HCT116 (cell line): ENCODE data around the gene CRIP1. TPM values are rescaled to one million over a fixed set of nuclear protein-coding genes. Genes with fewer than 3 reads are reported as not detected.

ENCODE experiments used
- ATAC-seq: fragments of 200-7000 bp; cut with Tn5 transposase; 2 replicates; pipeline ENCODE4 v1.9.1; 2020; ENCODE audit warnings: mild to moderate bottlenecking, moderate library complexity
- BruUV-seq: library from RNA; stranded (reverse); fragments of 400-500 nt; replicated peaks from 2 replicates; lab custom pipeline; 2021; lab: Mats Ljungman, UMichigan
- CTCF ChIA-PET: fragments of 300-600 bp; sonication (Branson Sonifier 250); formaldehyde crosslinking; loops from one replicate; lab custom pipeline; 2021; ENCODE audit warnings: antibody characterized with exemption; lab: Charles Lee
- POLR2A ChIA-PET: fragments of 300-600, 350-600 bp; sonication (Branson Sonifier 250); formaldehyde crosslinking; loops from one replicate; lab custom pipeline; 2021; ENCODE audit warnings: antibody characterized with exemption; lab: Charles Lee
- RAD21 ChIA-PET, 2 experiments: fragments of 300-600 bp; sonication (Branson Sonifier 250); formaldehyde crosslinking; loops; one replicate each; lab custom pipeline; 2023; ENCODE audit warnings: low total read pairs in 2 of 2; ENCODE audit not compliant: uncharacterized antibody in 2 of 2, unreplicated experiment in 2 of 2, low non-redundant PET in 1 of 2; lab: Charles Lee
- DNase-seq: peaks from one replicate; pipeline ENCODE4 v3.0.0-alpha.2; 2010; ENCODE audit warnings: low read depth, low spot score
- H2AFZ ChIP-seq: fragments of 200-600 bp; shearing (Covaris generic), sonication (generic); 2 replicates; pipeline ENCODE4 v1.6.1; 2017; ENCODE audit warnings: low read depth, mixed run types, mixed read lengths, antibody characterized with exemption, low read length; ENCODE audit not compliant: poor library complexity, severe bottlenecking
- H3K27ac ChIP-seq: 2 replicates; pipeline ENCODE4 v1.5.1; 2012; ENCODE audit warnings: low read depth, low read length
- H3K27me3 ChIP-seq: fragments of 200-600 bp; sonication (generic); 2 replicates; pipeline ENCODE4 v1.6.1; 2016; ENCODE audit warnings: mixed run types, low read length, mixed read lengths; ENCODE audit not compliant: insufficient read depth
- H3K36me3 ChIP-seq, 2 experiments: fragments of 200-500 bp in 1 of 2; fragments of 200-600 bp in 1 of 2; sonication (Bioruptor generic) in 1 of 2; sonication (generic) in 1 of 2; 2 replicates each; pipeline versions ENCODE4 v1.5.1 to v1.6.1; 2014 to 2016; ENCODE audit warnings: low read length in 2 of 2, inconsistent platforms in 1 of 2, mixed read lengths in 1 of 2, mixed run types in 1 of 2; ENCODE audit not compliant: insufficient read depth in 2 of 2, control insufficient read depth in 1 of 2
- H3K4me1 ChIP-seq, 2 experiments: fragments of 200-600 bp in 1 of 2; sonication (generic) in 1 of 2; 2 replicates each; pipeline versions ENCODE4 v1.5.1 to v1.6.1; 2012 to 2017; ENCODE audit warnings: low read length in 2 of 2, inconsistent platforms in 1 of 2, mild to moderate bottlenecking in 1 of 2, mixed read lengths in 1 of 2, mixed run types in 1 of 2, moderate library complexity in 1 of 2; ENCODE audit not compliant: insufficient read depth in 2 of 2, control insufficient read depth in 1 of 2
- H3K4me2 ChIP-seq: fragments of 200-600 bp; sonication (generic); 2 replicates; pipeline ENCODE4 v1.6.1; 2017; ENCODE audit warnings: mixed run types, low read length, mixed read lengths
- H3K4me3 ChIP-seq, 2 experiments: fragments of 200-600 bp in 1 of 2; sonication (generic) in 1 of 2; replicated peaks in 1 of 2; 2 replicates each; pipeline ENCODE4 v1.5.1; 2011 to 2016; ENCODE audit warnings: low read length in 2 of 2, control low read depth in 1 of 2, low read depth in 1 of 2, mild to moderate bottlenecking in 1 of 2, mixed read lengths in 1 of 2, mixed run types in 1 of 2
- H3K79me2 ChIP-seq: fragments of 200-600 bp; sonication (generic); 2 replicates; pipeline ENCODE4 v1.6.1; 2017; ENCODE audit warnings: mild to moderate bottlenecking, mixed run types, low read length, moderate library complexity, mixed read lengths; ENCODE audit not compliant: insufficient read depth
- H3K9ac ChIP-seq: fragments of 200-600 bp; sonication (generic); 2 replicates; pipeline ENCODE4 v1.6.1; 2016; ENCODE audit warnings: low read length, mixed read lengths
- H3K9me2 ChIP-seq: fragments of 200-600 bp; sonication (generic), shearing (Covaris generic); 2 replicates; pipeline ENCODE4 v1.6.1; 2017; ENCODE audit warnings: mixed run types, mild to moderate bottlenecking, moderate library complexity; ENCODE audit not compliant: insufficient read depth
- H3K9me3 ChIP-seq, 2 experiments: fragments of 200-500 bp in 1 of 2; fragments of 200-600 bp in 1 of 2; sonication (Bioruptor generic) in 1 of 2; sonication (generic) in 1 of 2; 2 replicates each; pipeline ENCODE4 v1.6.1; 2014 to 2017; ENCODE audit warnings: low read length in 2 of 2, mixed read lengths in 2 of 2, inconsistent platforms in 1 of 2, low read depth in 1 of 2, mild to moderate bottlenecking in 1 of 2, mixed run types in 1 of 2, moderate library complexity in 1 of 2; ENCODE audit not compliant: control insufficient read depth in 1 of 2, insufficient read depth in 1 of 2
- H4K20me1 ChIP-seq: fragments of 200-600 bp; sonication (generic), shearing (Covaris generic); 2 replicates; pipeline ENCODE4 v1.6.1; 2017; ENCODE audit warnings: mixed run types, mild to moderate bottlenecking, moderate library complexity; ENCODE audit not compliant: insufficient read depth
- ATF3 ChIP-seq: IDR thresholded peaks from 2 replicates; pipeline ENCODE4 v1.6.1; 2012
- CBX3 ChIP-seq: IDR thresholded peaks from 2 replicates; pipeline ENCODE4 v1.6.1; 2012; ENCODE audit warnings: low read depth
- CEBPB ChIP-seq: IDR thresholded peaks from 2 replicates; pipeline ENCODE4 v1.6.1; 2012; ENCODE audit warnings: low read depth
- EGR1 ChIP-seq: IDR thresholded peaks from 2 replicates; pipeline ENCODE4 v1.6.1; 2012; ENCODE audit warnings: low read depth
- EZH2 ChIP-seq: fragments of 200-600 bp; sonication (generic); IDR thresholded peaks from 2 replicates; pipeline ENCODE4 v1.6.1; 2017; ENCODE audit warnings: antibody characterized with exemption, mixed run types
- FOSL1 ChIP-seq: IDR thresholded peaks from 2 replicates; pipeline ENCODE4 v1.6.1; 2012; ENCODE audit warnings: low read depth
- JUND ChIP-seq: IDR thresholded peaks from 2 replicates; pipeline ENCODE4 v1.6.1; 2012
- MAX ChIP-seq: IDR thresholded peaks from 2 replicates; pipeline ENCODE4 v1.6.1; 2012
- POLR2A ChIP-seq: IDR thresholded peaks from 2 replicates; pipeline ENCODE4 v1.7.0; 2011; ENCODE audit warnings: borderline replicate concordance; ENCODE audit not compliant: insufficient read depth, insufficient read length; ENCODE audit errors: extremely low read depth
- RAD21 ChIP-seq: IDR thresholded peaks from 2 replicates; pipeline ENCODE4 v1.6.1; 2012; ENCODE audit warnings: low read depth, mild to moderate bottlenecking
- REST ChIP-seq: IDR thresholded peaks from 2 replicates; pipeline ENCODE4 v1.6.1; 2012; ENCODE audit warnings: low read depth
- SIN3A ChIP-seq: IDR thresholded peaks from 2 replicates; pipeline ENCODE4 v1.6.1; 2012; ENCODE audit warnings: low read depth
- SRF ChIP-seq: IDR thresholded peaks from 2 replicates; pipeline ENCODE4 v1.6.1; 2012; ENCODE audit warnings: low read depth
- TCF7L2 ChIP-seq: IDR thresholded peaks from 2 replicates; pipeline ENCODE4 v1.7.0; 2011; ENCODE audit warnings: borderline replicate concordance, inconsistent platforms; ENCODE audit not compliant: insufficient read depth, insufficient read length; ENCODE audit errors: extremely low read depth
- YY1 ChIP-seq: IDR thresholded peaks from 2 replicates; pipeline ENCODE4 v1.6.1; 2011; ENCODE audit warnings: low read length, low read depth, moderate library complexity, mild to moderate bottlenecking; ENCODE audit not compliant: insufficient replicate concordance; ENCODE audit errors: extremely low read depth
- ZFX ChIP-seq: fragments of 450-650 bp; IDR thresholded peaks from 2 replicates; pipeline ENCODE4 v1.6.1; 2017
- intact Hi-C: fragments of 100-400 bp; cut with micrococcal nuclease; formaldehyde crosslinking; loops from 2 replicates; pipeline ENCODE4 v1.10.0; 2022
- total RNA-seq: library from RNA; stranded (reverse); gene quantifications from one replicate; pipeline ENCODE4 v1.2.1, GENCODE V29; 2021; ENCODE audit not compliant: unreplicated experiment

The CRIP1 gene
- total RNA-seq, 1 experiment from 2014 or later, result 260 TPM

- TF ChIP-seq FOSL1, result no peak
- TF ChIP-seq RAD21, result no peak
- TF ChIP-seq MAX, result no peak
- no peak for TF ChIP-seq REST
- no peak for TF ChIP-seq ATF3
- TF ChIP-seq YY1, result no peak
- no peak for TF ChIP-seq CEBPB
- TF ChIP-seq POLR2A, result no peak
- no peak for TF ChIP-seq TCF7L2
- no peak for TF ChIP-seq EGR1
- TF ChIP-seq ZFX, result no peak
- no peak for TF ChIP-seq JUND
- TF ChIP-seq SRF, result no peak
- no peak for TF ChIP-seq EZH2
- no peak for TF ChIP-seq CBX3
- TF ChIP-seq SIN3A, result no peak
- Histone ChIP-seq H3K9me2 (no peaks in the 10 kb centered on the region), H3K9me3 (no peaks in the 10 kb centered on the region), H3K4me1 (peaks cover 0 to 3% of the 10 kb centered on the region in 2 experiments; a peak in 1 of 4 replicates), H3K27me3 (no peaks in the 10 kb centered on the region), H3K36me3 (no peaks in the 10 kb centered on the region), H4K20me1 (no peaks in the 10 kb centered on the region), H3K9ac (no peak overlapping the region), H2AFZ (no peak overlapping the region), H3K4me2 (no peak overlapping the region), H3K79me2 (no peaks in the 10 kb centered on the region), H3K4me3 (no peak overlapping the region), H3K27ac (no peak overlapping the region)
- CTCF ChIA-PET, result no interaction called here
- intact Hi-C loops, result loop anchor here (10.0 kb wide), 1 partner anchor 620 kb away; no protein-coding TSS in a partner anchor
- ATAC-seq (no peak), DNase-seq (no peak)
- RAD21 ChIA-PET, result no interaction called here
- POLR2A ChIA-PET, result no interaction called here
- BruUV-seq, result no TSS peak
Observed at GRCh38 chr14:105534586-105534985, 47.9 kb downstream of the CRIP1 start.
